Brain microvascular endothelial cell (primary cell): Measurements from ENCODE around the gene E2F1.
"Not testable (repeated sequence)": the region's sequence is repeated elsewhere in the genome, so short reads cannot be mapped to it uniquely, and the experiment has no call there.

Source experiments
- DNase-seq: peaks from one replicate; pipeline ENCODE4 v3.0.0-alpha.2; 2020
- H3K27ac ChIP-seq: fragments of 250-450 bp; sonication (Bioruptor Pico); 2 replicates; pipeline ENCODE4 v1.5.1; 2020; ENCODE audit warnings: mild to moderate bottlenecking, moderate library complexity
- H3K27me3 ChIP-seq: fragments of 250-450 bp; sonication (Bioruptor Pico); replicated peaks from 2 replicates; pipeline ENCODE4 v1.5.1; 2020; ENCODE audit warnings: mild to moderate bottlenecking
- H3K36me3 ChIP-seq: fragments of 250-450 bp; sonication (Bioruptor Pico); replicated peaks from 2 replicates; pipeline ENCODE4 v1.5.1; 2020; ENCODE audit warnings: mild to moderate bottlenecking
- H3K4me3 ChIP-seq: 2 replicates; pipeline ENCODE4 v1.5.1; 2011; ENCODE audit warnings: low read depth, mild to moderate bottlenecking, control low read depth, low read length, moderate library complexity
- in situ Hi-C: cut with HindIII; loops from 2 replicates; pipeline ENCODE4 v1.10.0; 2017; ENCODE audit warnings: low sequenced_read_pairs, low pct_ligation_motif_present
- TF ChIP-seq, protein P1 (sequence below): IDR thresholded peaks from 2 replicates; pipeline ENCODE4 v1.5.1; 2011; ENCODE audit warnings: low read depth, mild to moderate bottlenecking, moderate library complexity, low read length, control low read depth, inconsistent platforms; ENCODE audit errors: missing control alignments

The E2F1 gene

GRCh38 chr20:33650753-33651561 is 35.2 kb downstream of the E2F1 start:
- Histone ChIP-seq H3K27me3 (no peaks in the 10 kb centered on the region), H3K4me3 (no peak overlapping the region), H3K27ac (no peak overlapping the region), H3K36me3 (no peaks in the 10 kb centered on the region)
- no peak for DNase-seq
- in situ Hi-C loops: no loop called here
- TF ChIP-seq, protein P1, sequence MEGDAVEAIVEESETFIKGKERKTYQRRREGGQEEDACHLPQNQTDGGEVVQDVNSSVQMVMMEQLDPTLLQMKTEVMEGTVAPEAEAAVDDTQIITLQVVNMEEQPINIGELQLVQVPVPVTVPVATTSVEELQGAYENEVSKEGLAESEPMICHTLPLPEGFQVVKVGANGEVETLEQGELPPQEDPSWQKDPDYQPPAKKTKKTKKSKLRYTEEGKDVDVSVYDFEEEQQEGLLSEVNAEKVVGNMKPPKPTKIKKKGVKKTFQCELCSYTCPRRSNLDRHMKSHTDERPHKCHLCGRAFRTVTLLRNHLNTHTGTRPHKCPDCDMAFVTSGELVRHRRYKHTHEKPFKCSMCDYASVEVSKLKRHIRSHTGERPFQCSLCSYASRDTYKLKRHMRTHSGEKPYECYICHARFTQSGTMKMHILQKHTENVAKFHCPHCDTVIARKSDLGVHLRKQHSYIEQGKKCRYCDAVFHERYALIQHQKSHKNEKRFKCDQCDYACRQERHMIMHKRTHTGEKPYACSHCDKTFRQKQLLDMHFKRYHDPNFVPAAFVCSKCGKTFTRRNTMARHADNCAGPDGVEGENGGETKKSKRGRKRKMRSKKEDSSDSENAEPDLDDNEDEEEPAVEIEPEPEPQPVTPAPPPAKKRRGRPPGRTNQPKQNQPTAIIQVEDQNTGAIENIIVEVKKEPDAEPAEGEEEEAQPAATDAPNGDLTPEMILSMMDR: no peak

DNA sequence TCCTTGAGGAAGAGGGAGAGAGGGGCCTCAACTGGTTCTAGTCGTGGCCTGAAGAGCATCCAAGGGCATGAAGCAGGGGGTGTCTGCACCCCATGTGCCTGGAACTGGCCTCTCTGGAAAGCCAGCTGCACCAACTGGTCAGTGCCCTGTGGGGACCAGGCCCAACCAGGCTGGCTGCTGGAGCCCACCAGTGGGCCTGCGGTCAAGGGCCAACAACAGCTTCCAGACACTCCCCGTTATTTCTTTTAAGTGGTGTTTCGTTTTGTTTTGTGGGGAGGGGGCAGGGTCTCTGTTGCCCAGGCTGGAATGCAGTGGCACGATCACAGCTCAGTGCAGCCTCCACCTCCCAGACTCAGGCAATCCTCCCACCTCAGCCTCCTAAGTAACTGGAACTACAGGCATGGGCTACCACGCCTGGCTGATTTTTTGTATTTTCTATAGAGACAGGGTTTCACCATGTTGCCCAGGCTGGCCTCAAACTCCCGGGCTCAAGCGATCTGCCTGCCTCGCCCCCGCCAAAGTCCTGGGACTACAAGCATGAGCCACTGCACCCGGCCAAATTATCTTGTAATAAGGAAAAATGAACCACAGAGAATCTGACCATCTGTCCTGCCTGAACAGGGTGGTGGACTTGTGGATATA is 36.0 kb downstream of the E2F1 start:
- no peak for DNase-seq
- in situ Hi-C loops: no loop called here
- no peak overlapping the region for H3K27ac ChIP-seq
- no peaks in the 10 kb centered on the region for H3K27me3 ChIP-seq
- no peak overlapping the region for H3K4me3 ChIP-seq
- TF ChIP-seq, protein P1: no peak
- H3K36me3 ChIP-seq: peaks cover 5% of the 10 kb centered on the region

GRCh38 chr20:33649201-33649681 is 36.9 kb downstream of the E2F1 start:
- in situ Hi-C loops: no loop called here
- TF ChIP-seq, protein P1: no peak
- Histone ChIP-seq H3K27me3 (no peaks in the 10 kb centered on the region), H3K36me3 (peaks cover 9% of the 10 kb centered on the region), H3K27ac (no peak overlapping the region), H3K4me3 (no peak overlapping the region)
- no peak for DNase-seq

DNA sequence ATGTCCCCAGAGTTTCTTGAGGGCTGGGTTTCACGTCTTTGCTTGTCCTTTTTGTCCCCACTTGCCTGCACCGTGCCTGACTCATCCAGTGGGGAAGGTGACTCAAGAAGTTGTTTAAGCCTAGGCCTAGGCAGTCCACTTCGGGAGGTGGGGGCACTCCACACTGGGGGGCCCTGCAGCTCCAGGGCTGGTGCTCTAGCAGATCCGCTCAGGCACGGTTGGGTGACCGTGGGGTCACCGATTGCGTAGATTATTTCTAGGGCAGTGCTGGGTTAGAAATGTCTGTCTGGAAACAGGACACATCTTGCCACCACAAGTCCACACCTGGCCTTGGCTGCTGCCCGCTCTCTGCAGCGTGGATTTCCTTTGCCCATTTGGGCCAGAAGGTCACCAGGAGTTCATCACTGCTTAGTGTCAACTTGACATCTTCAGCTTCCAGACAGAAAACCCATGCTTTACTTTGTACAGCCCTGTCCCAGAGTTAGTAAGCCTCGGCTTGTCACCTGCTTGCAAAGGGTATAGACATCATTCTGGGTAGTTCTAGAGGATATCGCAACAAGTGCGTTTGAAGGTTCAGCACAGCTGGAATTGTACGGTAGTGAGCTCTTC is 37.7 kb downstream of the E2F1 start:
- H3K36me3 ChIP-seq: peaks cover 9% of the 10 kb centered on the region
- no peaks in the 10 kb centered on the region for H3K27me3 ChIP-seq
- no peak for DNase-seq
- TF ChIP-seq, protein P1: no peak
- H3K27ac ChIP-seq: no peak overlapping the region
- in situ Hi-C loops: no loop called here
- H3K4me3 ChIP-seq: no peak overlapping the region

DNA sequence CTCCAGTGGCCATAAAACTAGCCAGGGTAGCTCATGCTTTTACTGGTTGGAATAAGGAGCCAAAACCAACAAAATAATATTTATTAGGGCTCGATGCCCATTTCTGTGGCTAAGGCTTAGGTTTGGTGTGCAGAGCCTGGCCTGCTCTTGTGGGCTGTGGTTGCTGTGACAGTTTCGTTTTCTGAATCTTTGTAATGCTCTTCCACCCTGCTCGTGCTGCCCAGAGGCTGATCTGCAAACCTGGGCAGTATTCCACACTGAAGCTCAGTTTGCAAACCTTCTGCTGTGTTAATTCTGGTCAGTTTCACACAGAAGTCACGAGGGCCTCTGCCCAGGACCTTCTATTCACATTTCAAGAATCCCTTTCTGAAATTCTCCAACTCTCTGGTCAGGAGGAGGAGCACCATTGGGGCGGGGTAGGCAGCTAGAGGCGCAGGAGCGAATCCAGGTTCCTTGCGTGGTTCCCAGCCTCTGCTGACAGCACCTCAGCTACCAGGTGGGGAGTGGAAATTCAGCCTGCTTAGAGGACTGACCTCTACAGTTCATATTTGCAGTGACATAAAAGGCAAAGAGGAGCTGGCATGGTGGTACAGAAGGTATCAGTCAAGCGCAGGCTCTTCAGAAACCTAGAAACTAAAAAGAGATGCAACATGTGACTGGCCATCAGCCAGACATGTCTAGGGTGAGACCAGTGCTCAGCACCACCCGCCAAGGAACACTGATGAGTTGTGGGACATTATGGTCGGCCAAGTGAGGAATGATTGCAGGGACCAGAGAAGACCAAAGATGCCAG is 38.4 kb downstream of the E2F1 start:
- Histone ChIP-seq H3K27ac (no peak overlapping the region), H3K36me3 (peaks cover 9% of the 10 kb centered on the region), H3K27me3 (no peaks in the 10 kb centered on the region), H3K4me3 (no peak overlapping the region)
- in situ Hi-C loops: no loop called here
- peak; percentile 74 for DNase-seq
- TF ChIP-seq, protein P1: no peak

DNA sequence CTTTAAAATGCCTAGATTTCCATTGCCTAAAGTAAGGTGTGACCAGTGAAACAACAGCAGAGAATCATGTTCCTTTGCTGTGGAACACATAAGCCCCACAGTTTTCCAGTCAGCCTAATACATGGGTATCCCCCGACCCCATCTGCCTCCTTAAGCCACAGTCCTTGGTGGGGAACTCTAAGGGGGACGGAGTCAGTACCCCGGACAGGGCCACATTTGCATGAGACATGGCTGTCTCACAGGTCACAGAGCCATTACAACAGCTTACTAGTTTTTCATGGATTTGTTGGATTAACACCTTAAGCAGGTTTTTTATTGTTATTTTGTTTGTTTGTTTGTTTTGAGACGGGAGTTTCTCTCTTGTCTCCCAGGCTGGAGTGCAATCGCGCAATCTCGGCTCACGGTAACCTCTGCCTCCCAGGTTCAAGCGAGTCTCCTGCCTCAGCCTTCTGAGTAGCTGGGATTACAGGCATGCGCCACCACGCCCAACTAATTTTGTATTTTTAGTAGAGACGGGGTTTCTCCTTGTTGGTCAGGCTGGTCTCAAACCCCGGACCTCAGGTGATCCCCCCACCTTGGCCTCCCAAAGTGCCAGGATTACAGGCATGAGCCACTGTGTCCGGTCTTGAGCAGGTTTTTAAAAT is 39.1 kb downstream of the E2F1 start:
- H3K27ac ChIP-seq, in situ Hi-C loops, H3K36me3 ChIP-seq, DNase-seq, H3K4me3 ChIP-seq, H3K27me3 ChIP-seq: not testable (repeated sequence)
